CD4-positive, alpha-beta T cell treated with Interferon alpha-2 for 1 hour (primary cell): ENCODE results near the gene KPNA1.

Experiments
- DNase-seq, 2 donors: peaks; one replicate each; pipeline ENCODE4 v3.0.0-alpha.2; 2020 to 2022

Gene KPNA1

DNA sequence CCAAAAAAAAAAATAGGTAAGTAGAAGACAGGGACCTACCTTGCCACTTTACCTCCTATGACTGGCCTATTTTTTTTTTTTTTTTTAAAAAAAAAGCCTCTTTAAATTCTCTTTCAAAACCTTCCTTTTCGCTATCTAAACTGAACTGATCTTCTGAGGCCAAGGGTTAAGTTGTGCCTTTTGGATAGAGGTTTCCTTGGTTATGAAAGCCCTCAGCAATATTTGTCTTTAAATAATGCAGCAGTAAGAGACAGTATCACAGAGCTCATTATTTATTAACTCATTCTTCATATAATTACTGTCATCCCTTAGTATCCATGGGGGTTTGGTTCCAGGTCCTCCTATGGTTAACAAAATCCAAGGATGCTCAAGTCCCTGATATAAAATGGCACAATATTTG is 140.7 kb downstream of the KPNA1 start:
- DNase-seq, result no peak
